Panc1 (cell line): ENCODE data around the gene TCP10L. TPM values are rescaled to one million over a fixed set of nuclear protein-coding genes. Genes with fewer than 3 reads are reported as not detected.

Source experiments
- ATAC-seq: fragments of 200-7000 bp; cut with Tn5 transposase; 2 replicates; pipeline ENCODE4 v1.9.1; 2020; ENCODE audit warnings: mild to moderate bottlenecking, moderate library complexity
- BruUV-seq: library from RNA; stranded (reverse); fragments of 400-500 nt; replicated peaks from 2 replicates; lab custom pipeline; 2021; lab: Mats Ljungman, UMichigan
- CTCF ChIA-PET: fragments of 300-600 bp; sonication (Branson Sonifier 250); formaldehyde crosslinking; loops from one replicate; lab custom pipeline; 2022; ENCODE audit warnings: antibody characterized with exemption; lab: Charles Lee
- POLR2A ChIA-PET: fragments of 300-600 bp; sonication (Branson Sonifier 250); formaldehyde crosslinking; loops from one replicate; lab custom pipeline; 2022; ENCODE audit warnings: antibody characterized with exemption; lab: Charles Lee
- DNase-seq: peaks from one replicate; pipeline ENCODE4 v3.0.0-alpha.2; 2010; ENCODE audit warnings: low read depth, low spot score
- H3K27ac ChIP-seq: 2 replicates; pipeline ENCODE4 v1.5.1; 2011; ENCODE audit warnings: mild to moderate bottlenecking, low read length, inconsistent platforms
- H3K27me3 ChIP-seq: fragments of 200-500 bp; sonication (Bioruptor generic); 2 replicates; pipeline ENCODE4 v1.6.0; 2014; ENCODE audit warnings: low read length, inconsistent platforms; ENCODE audit not compliant: control insufficient read depth, insufficient read depth
- H3K36me3 ChIP-seq: fragments of 200-500 bp; sonication (Bioruptor generic); 2 replicates; pipeline ENCODE4 v1.5.1; 2014; ENCODE audit warnings: inconsistent platforms, mild to moderate bottlenecking, low read length, moderate library complexity; ENCODE audit not compliant: control insufficient read depth, insufficient read depth
- H3K4me1 ChIP-seq: 2 replicates; pipeline ENCODE4 v1.5.1; 2011; ENCODE audit warnings: inconsistent platforms, mild to moderate bottlenecking, low read length, moderate library complexity; ENCODE audit not compliant: control insufficient read depth, insufficient read depth
- H3K4me3 ChIP-seq, 2 experiments: 2 replicates each; pipeline ENCODE4 v1.5.1; 2011 to 2012; ENCODE audit warnings: low read depth in 2 of 2, low read length in 2 of 2, mild to moderate bottlenecking in 2 of 2, inconsistent platforms in 1 of 2, moderate library complexity in 1 of 2
- H3K9me3 ChIP-seq: fragments of 200-500 bp; sonication (Bioruptor generic); 2 replicates; pipeline ENCODE4 v1.5.1; 2014; ENCODE audit warnings: low read depth, mild to moderate bottlenecking, inconsistent platforms, low read length, moderate library complexity; ENCODE audit not compliant: control insufficient read depth, insufficient read depth
- POLR2AphosphoS5 ChIP-seq: IDR thresholded peaks from 2 replicates; pipeline ENCODE4 v1.6.1; 2012; ENCODE audit warnings: mild to moderate bottlenecking, low read depth, low read length, moderate library complexity
- SIN3A ChIP-seq: IDR thresholded peaks from 2 replicates; pipeline ENCODE4 v1.6.1; 2012; ENCODE audit warnings: low read depth, mild to moderate bottlenecking, low read length, moderate library complexity, borderline replicate concordance; ENCODE audit not compliant: insufficient read depth
- TCF7L2 ChIP-seq: IDR thresholded peaks from 2 replicates; pipeline ENCODE4 v1.6.1; 2011; ENCODE audit warnings: mild to moderate bottlenecking, low read depth, low read length, inconsistent platforms
- in situ Hi-C: cut with HindIII; loops from 2 replicates; pipeline ENCODE4 v1.10.0; 2016; ENCODE audit warnings: low sequenced_read_pairs, low pct_unique_long_range_greater_than_20kb
- intact Hi-C: fragments of 100-400 bp; cut with micrococcal nuclease; formaldehyde crosslinking; loops from one replicate; pipeline ENCODE4 v1.10.0; 2022; ENCODE audit not compliant: unreplicated experiment
- total RNA-seq: library from RNA; stranded (reverse); gene quantifications from one replicate; pipeline ENCODE4 v1.2.1, GENCODE V29; 2021; ENCODE audit not compliant: unreplicated experiment
- TF ChIP-seq, protein P1 (sequence below), 2 experiments: IDR thresholded peaks; 2 replicates each; pipeline ENCODE4 v1.6.1; 2011 to 2012; ENCODE audit warnings: low read depth in 2 of 2, control low read depth in 1 of 2, low read length in 1 of 2, mild to moderate bottlenecking in 1 of 2, moderate library complexity in 1 of 2; ENCODE audit not compliant: insufficient read depth in 1 of 2
- TF ChIP-seq, protein P2 (sequence below): fragments of 450-650 bp; IDR thresholded peaks from 2 replicates; pipeline ENCODE4 v1.5.1; 2017; ENCODE audit warnings: mild to moderate bottlenecking

Gene TCP10L
- total RNA-seq, 1 experiment from 2014 or later: 0.57 TPM

- peaks cover 18% of the 10 kb centered on the region for H3K36me3 ChIP-seq
- ChIA-PET CTCF (no interaction called here), POLR2A (interaction anchor here (0.6 kb wide), 1 partner anchor 206 kb away, joined by 3 read pairs; no protein-coding TSS in a partner anchor)
- intact Hi-C loops: no loop called here
- H3K27me3 ChIP-seq: no peaks in the 10 kb centered on the region
- no TSS peak for BruUV-seq
- H3K27ac ChIP-seq: no peak overlapping the region
- no peak overlapping the region for H3K4me3 ChIP-seq
- H3K9me3 ChIP-seq: no peaks in the 10 kb centered on the region
- no peak for TF ChIP-seq SIN3A
- TF ChIP-seq TCF7L2: no peak
- TF ChIP-seq POLR2AphosphoS5: no peak
- TF ChIP-seq, protein P1, sequence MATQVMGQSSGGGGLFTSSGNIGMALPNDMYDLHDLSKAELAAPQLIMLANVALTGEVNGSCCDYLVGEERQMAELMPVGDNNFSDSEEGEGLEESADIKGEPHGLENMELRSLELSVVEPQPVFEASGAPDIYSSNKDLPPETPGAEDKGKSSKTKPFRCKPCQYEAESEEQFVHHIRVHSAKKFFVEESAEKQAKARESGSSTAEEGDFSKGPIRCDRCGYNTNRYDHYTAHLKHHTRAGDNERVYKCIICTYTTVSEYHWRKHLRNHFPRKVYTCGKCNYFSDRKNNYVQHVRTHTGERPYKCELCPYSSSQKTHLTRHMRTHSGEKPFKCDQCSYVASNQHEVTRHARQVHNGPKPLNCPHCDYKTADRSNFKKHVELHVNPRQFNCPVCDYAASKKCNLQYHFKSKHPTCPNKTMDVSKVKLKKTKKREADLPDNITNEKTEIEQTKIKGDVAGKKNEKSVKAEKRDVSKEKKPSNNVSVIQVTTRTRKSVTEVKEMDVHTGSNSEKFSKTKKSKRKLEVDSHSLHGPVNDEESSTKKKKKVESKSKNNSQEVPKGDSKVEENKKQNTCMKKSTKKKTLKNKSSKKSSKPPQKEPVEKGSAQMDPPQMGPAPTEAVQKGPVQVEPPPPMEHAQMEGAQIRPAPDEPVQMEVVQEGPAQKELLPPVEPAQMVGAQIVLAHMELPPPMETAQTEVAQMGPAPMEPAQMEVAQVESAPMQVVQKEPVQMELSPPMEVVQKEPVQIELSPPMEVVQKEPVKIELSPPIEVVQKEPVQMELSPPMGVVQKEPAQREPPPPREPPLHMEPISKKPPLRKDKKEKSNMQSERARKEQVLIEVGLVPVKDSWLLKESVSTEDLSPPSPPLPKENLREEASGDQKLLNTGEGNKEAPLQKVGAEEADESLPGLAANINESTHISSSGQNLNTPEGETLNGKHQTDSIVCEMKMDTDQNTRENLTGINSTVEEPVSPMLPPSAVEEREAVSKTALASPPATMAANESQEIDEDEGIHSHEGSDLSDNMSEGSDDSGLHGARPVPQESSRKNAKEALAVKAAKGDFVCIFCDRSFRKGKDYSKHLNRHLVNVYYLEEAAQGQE (IDR thresholded peaks at IDR 0.05; ENCODE audit: insufficient read depth in 1 of 2, low read depth in 2 of 2, low read length in 1 of 2): no peak
- TF ChIP-seq, protein P2, sequence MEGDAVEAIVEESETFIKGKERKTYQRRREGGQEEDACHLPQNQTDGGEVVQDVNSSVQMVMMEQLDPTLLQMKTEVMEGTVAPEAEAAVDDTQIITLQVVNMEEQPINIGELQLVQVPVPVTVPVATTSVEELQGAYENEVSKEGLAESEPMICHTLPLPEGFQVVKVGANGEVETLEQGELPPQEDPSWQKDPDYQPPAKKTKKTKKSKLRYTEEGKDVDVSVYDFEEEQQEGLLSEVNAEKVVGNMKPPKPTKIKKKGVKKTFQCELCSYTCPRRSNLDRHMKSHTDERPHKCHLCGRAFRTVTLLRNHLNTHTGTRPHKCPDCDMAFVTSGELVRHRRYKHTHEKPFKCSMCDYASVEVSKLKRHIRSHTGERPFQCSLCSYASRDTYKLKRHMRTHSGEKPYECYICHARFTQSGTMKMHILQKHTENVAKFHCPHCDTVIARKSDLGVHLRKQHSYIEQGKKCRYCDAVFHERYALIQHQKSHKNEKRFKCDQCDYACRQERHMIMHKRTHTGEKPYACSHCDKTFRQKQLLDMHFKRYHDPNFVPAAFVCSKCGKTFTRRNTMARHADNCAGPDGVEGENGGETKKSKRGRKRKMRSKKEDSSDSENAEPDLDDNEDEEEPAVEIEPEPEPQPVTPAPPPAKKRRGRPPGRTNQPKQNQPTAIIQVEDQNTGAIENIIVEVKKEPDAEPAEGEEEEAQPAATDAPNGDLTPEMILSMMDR: no peak
- in situ Hi-C loops: no loop called here
- ATAC-seq (no peak), DNase-seq (no peak)
- H3K4me1 ChIP-seq: no peaks in the 10 kb centered on the region
Measured at GRCh38 chr21:32604464-32604863, 19.1 kb upstream of the TCP10L start.

GRCh38 chr21:32603131-32603530 lies 17.8 kb upstream of the TCP10L start:
- ATAC-seq: no peak
- no peaks in the 10 kb centered on the region for H3K9me3 ChIP-seq
- CTCF ChIA-PET: no interaction called here
- no peaks in the 10 kb centered on the region for H3K27me3 ChIP-seq
- H3K4me1 ChIP-seq: no peaks in the 10 kb centered on the region
- POLR2A ChIA-PET: no interaction called here
- no TSS peak for BruUV-seq
- no peak for DNase-seq
- in situ Hi-C loops (no loop called here), intact Hi-C loops (no loop called here)
- peaks cover 12% of the 10 kb centered on the region for H3K36me3 ChIP-seq
- TF ChIP-seq, protein P2: no peak
- TF ChIP-seq POLR2AphosphoS5 (no peak), SIN3A (no peak), TCF7L2 (no peak)
- TF ChIP-seq, protein P1 (IDR thresholded peaks at IDR 0.05; ENCODE audit: insufficient read depth in 1 of 2, low read depth in 2 of 2, low read length in 1 of 2): no peak
- H3K27ac ChIP-seq: no peak overlapping the region
- no peak overlapping the region for H3K4me3 ChIP-seq
